Stomach (tissue), 9 donors: ENCODE data around the gene HEPN1. TPM values are rescaled to one million over a fixed set of nuclear protein-coding genes. Genes with fewer than 3 reads are reported as not detected.

Experiments used
- DNase-seq, 2 donors: peaks; one replicate each; pipeline versions ENCODE4 v3.0.0 to v3.0.0-alpha.2; 2013 to 2019
- H3K27ac ChIP-seq, 5 donors: fragments of 200-600 bp in 4 of 5; sonication (generic) in 4 of 5; one replicate each; pipeline ENCODE4 v1.5.1; 2013 to 2019; ENCODE audit warnings: mild to moderate bottlenecking in 1 of 5, moderate library complexity in 1 of 5
- H3K27me3 ChIP-seq, 3 donors: fragments of 200-600 bp; sonication (generic); one replicate each; pipeline ENCODE4 v1.5.1; 2017 to 2019; ENCODE audit warnings: mixed run types in 1 of 3
- H3K36me3 ChIP-seq, 4 donors: fragments of 200-600 bp; sonication (generic); 1 replicate in 3 of 4; 2 replicates in 1 of 4; pipeline ENCODE4 v1.5.1; 2016 to 2019
- H3K4me1 ChIP-seq, 4 donors: fragments of 200-600 bp; sonication (generic); one replicate each; pipeline ENCODE4 v1.5.1; 2016 to 2019
- H3K4me3 ChIP-seq, 4 donors: fragments of 200-600 bp; sonication (generic) in 3 of 4; one replicate each; pipeline ENCODE4 v1.5.1; 2016 to 2019; ENCODE audit warnings: mild to moderate bottlenecking in 1 of 4
- H3K9me3 ChIP-seq, 4 donors: fragments of 200-600 bp; sonication (generic); one replicate each; pipeline ENCODE4 v1.5.1; 2016 to 2019
- EP300 ChIP-seq: sonication (generic); formaldehyde crosslinking; IDR thresholded peaks from one replicate; pipeline ENCODE4 v1.6.1; 2017; ENCODE audit warnings: antibody characterized with exemption
- POLR2A ChIP-seq, 4 donors: fragments of 450-650 bp; IDR thresholded peaks; one replicate each; pipeline ENCODE4 v1.6.1; 2016; ENCODE audit warnings: antibody characterized with exemption in 4 of 4, control low read depth in 2 of 4, mild to moderate bottlenecking in 1 of 4, moderate library complexity in 1 of 4
- POLR2AphosphoS5 ChIP-seq, 3 donors: sonication (generic); formaldehyde crosslinking; IDR thresholded peaks; one replicate each; pipeline ENCODE4 v1.6.1; 2016; ENCODE audit warnings: antibody characterized with exemption in 3 of 3
- WGBS, 5 donors: extraction: QIAGEN DNeasy Blood & Tissue Kit in 3 of 5; methylation state at CpG; one replicate each; pipeline versions ENCODE4 v1.1.5 to v1.1.7; 2013 to 2018; 5-methylcytosine and 5-hydroxymethylcytosine counted together
- intact Hi-C: fragments of 100-400 bp; cut with DNase I; formaldehyde crosslinking; loops from one replicate; pipeline ENCODE4 v1.15.1; 2023; ENCODE audit warnings: low total_unique reads
- polyA plus RNA-seq, 3 donors: library from polyadenylated mRNA; stranded (reverse); fragments of 200-250 nt; gene quantifications; one replicate each; pipeline ENCODE4 v1.2.3, GENCODE V29; 2013
- total RNA-seq, 5 donors: library from RNA; depleted of rRNA; stranded (reverse); fragments of >200 nt; gene quantifications; one replicate each; pipeline versions ENCODE4 v1.1.0 to v1.2.3, GENCODE V29; 2014 to 2016
- TF ChIP-seq, protein P1 (sequence below), 7 experiments: fragments of 450-650 bp in 4 of 7; fragments of 200-600 bp in 3 of 7; sonication (generic) in 3 of 7; IDR thresholded peaks; one replicate each; pipeline ENCODE4 v1.5.1; 2016 to 2019; ENCODE audit warnings: antibody characterized with exemption in 7 of 7, control low read depth in 2 of 7, mild to moderate bottlenecking in 1 of 7
- donor health status: healthy with polysubstance abuse.
- donor health status: Bipolar disorder and iron deficiency.
- donor health status: healthy.

Gene HEPN1
- total and polyA plus RNA-seq, 8 donors, result not detected

DNA sequence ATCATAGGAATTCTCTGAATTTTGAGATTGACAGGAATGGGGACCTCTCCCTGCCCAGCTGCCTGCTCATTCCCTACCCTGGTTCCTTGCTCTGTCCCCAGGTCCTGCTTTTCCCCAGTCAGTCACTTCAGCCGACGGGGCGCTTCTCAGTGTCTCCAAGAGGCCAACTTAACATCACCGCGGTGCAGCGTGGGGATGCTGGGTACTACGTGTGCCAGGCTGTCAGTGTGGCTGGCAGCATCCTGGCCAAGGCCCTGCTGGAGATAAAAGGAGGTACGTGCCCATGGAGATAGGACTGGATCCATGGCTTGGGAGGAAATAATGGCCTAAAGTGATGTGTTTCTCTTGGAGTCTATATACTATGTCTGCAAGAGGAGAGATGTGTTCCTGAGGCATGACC lies 46.8 kb upstream of the HEPN1 start:
- intact Hi-C loops, result no loop called here
- H3K36me3 ChIP-seq, result no peaks in the 10 kb centered on the region
- 41 to 54% (median 50%) methylated on average over 8 of the region's 8 CpGs for WGBS, 5 donors
- H3K27ac ChIP-seq, result no peak overlapping the region
- TF ChIP-seq, protein P1, sequence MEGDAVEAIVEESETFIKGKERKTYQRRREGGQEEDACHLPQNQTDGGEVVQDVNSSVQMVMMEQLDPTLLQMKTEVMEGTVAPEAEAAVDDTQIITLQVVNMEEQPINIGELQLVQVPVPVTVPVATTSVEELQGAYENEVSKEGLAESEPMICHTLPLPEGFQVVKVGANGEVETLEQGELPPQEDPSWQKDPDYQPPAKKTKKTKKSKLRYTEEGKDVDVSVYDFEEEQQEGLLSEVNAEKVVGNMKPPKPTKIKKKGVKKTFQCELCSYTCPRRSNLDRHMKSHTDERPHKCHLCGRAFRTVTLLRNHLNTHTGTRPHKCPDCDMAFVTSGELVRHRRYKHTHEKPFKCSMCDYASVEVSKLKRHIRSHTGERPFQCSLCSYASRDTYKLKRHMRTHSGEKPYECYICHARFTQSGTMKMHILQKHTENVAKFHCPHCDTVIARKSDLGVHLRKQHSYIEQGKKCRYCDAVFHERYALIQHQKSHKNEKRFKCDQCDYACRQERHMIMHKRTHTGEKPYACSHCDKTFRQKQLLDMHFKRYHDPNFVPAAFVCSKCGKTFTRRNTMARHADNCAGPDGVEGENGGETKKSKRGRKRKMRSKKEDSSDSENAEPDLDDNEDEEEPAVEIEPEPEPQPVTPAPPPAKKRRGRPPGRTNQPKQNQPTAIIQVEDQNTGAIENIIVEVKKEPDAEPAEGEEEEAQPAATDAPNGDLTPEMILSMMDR (IDR thresholded peaks at IDR 0.05), result no peak
- no peak for TF ChIP-seq POLR2AphosphoS5 (IDR thresholded peaks at IDR 0.05)
- no peak for TF ChIP-seq POLR2A (IDR thresholded peaks at IDR 0.05)
- no peak for TF ChIP-seq EP300
- H3K27me3 ChIP-seq, result peaks cover 12 to 92% (median 57%) of the 10 kb centered on the region in 3 donors
- no peak overlapping the region for H3K4me3 ChIP-seq
- H3K4me1 ChIP-seq, result peaks cover 12 to 38% (median 32%) of the 10 kb centered on the region in 4 donors
- DNase-seq, result no peak
- no peaks in the 10 kb centered on the region for H3K9me3 ChIP-seq

DNA sequence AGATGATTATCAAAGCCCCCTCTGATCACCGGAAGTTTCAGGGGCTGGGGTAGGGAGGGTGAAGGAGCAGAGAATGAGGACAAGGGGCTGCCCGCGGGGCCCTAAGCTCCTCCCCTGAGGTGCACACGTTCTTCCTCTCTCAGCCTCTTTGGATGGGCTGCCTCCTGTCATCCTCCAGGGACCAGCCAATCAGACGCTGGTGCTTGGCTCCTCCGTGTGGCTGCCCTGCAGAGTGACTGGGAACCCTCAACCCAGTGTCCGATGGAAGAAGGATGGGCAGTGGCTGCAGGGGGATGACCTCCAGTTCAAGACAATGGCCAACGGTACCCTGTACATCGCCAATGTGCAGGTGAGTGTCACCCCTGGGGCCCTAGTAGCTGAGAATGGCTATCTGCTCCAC lies 46.3 kb upstream of the HEPN1 start:
- H3K4me3 ChIP-seq, result no peak overlapping the region
- H3K9me3 ChIP-seq, result no peaks in the 10 kb centered on the region
- H3K27ac ChIP-seq, result no peak overlapping the region
- WGBS, 5 donors, result 16 to 29% (median 23%) methylated on average over 9 of the region's 9 CpGs
- TF ChIP-seq POLR2A (IDR thresholded peaks at IDR 0.05) (no peak), POLR2AphosphoS5 (IDR thresholded peaks at IDR 0.05) (no peak), EP300 (no peak)
- TF ChIP-seq, protein P1 (IDR thresholded peaks at IDR 0.05), result no peak
- no peak for DNase-seq
- peaks cover 14 to 38% (median 34%) of the 10 kb centered on the region in 4 donors for H3K4me1 ChIP-seq
- H3K27me3 ChIP-seq, result peaks cover 12 to 88% (median 54%) of the 10 kb centered on the region in 3 donors
- H3K36me3 ChIP-seq, result no peaks in the 10 kb centered on the region
- intact Hi-C loops, result no loop called here

DNA sequence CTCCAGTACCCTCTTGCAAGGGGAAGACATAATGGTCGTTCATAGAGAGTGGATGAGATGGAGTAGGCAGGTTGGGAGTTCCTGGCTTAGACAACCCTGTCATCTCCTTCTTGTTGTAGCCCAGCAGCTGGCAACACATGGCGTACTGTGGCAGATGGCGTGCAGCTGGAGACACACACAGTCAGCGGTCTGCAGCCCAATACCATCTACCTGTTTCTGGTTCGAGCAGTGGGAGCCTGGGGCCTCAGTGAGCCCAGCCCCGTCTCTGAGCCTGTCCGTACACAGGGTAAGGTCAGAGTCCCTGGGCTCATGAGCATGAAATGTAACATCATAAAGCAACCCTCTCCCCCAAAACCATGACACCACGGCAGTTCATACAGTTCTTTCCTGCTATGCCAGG lies 45.1 kb upstream of the HEPN1 start:
- TF ChIP-seq POLR2AphosphoS5 (IDR thresholded peaks at IDR 0.05) (no peak), EP300 (no peak), POLR2A (IDR thresholded peaks at IDR 0.05) (no peak)
- TF ChIP-seq, protein P1 (IDR thresholded peaks at IDR 0.05), result no peak
- H3K4me1 ChIP-seq, result peaks cover 14 to 30% (median 27%) of the 10 kb centered on the region in 4 donors
- no peaks in the 10 kb centered on the region for H3K9me3 ChIP-seq
- no peak overlapping the region for H3K27ac ChIP-seq
- WGBS, 5 donors, result 76 to 83% (median 81%) methylated on average over 8 of the region's 8 CpGs
- H3K36me3 ChIP-seq, result no peaks in the 10 kb centered on the region
- peaks cover 1 to 75% (median 42%) of the 10 kb centered on the region in 3 donors for H3K27me3 ChIP-seq
- no peak for DNase-seq
- intact Hi-C loops, result no loop called here
- no peak overlapping the region for H3K4me3 ChIP-seq

DNA sequence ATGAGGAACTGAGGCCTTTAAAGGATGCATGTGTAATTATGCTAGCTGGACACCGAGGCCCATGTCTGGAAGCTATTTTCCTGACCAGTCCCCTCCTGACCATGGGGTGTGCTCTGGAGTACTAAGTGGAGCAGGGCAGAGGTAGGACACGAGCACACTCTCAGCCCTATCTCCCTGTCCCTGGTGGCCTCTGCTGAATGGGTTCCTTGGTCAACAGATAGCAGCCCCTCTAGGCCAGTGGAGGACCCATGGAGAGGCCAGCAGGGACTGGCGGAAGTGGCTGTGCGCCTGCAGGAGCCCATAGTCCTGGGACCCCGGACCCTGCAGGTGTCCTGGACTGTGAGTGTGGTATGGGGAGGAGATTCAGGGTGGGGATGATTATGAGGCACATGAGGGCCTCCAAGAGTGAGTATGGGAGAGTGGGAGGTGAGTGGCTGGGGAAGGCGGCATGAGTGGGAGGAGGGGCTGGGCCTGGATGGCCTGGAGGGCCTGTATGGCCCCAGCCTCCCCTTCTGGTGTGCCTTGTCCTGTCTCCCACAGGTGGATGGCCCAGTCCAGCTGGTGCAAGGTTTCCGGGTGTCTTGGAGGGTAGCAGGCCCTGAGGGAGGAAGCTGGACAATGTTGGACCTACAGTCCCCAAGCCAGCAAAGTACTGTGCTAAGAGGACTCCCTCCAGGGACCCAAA lies 44.3 kb upstream of the HEPN1 start:
- DNase-seq, result no peak
- Histone ChIP-seq H3K36me3 (no peaks in the 10 kb centered on the region), H3K4me1 (peaks cover 14 to 24% (median 22%) of the 10 kb centered on the region in 4 donors), H3K9me3 (no peaks in the 10 kb centered on the region), H3K27me3 (peaks cover 0 to 68% (median 34%) of the 10 kb centered on the region in 3 donors), H3K27ac (no peak overlapping the region), H3K4me3 (no peak overlapping the region)
- intact Hi-C loops, result no loop called here
- 88 to 95% (median 92%) methylated on average over 7 of the region's 7 CpGs for WGBS, 5 donors
- no peak for TF ChIP-seq EP300
- no peak for TF ChIP-seq POLR2A (IDR thresholded peaks at IDR 0.05)
- no peak for TF ChIP-seq POLR2AphosphoS5 (IDR thresholded peaks at IDR 0.05)
- TF ChIP-seq, protein P1 (IDR thresholded peaks at IDR 0.05), result no peak
